ENCODE measurements around the gene PEX10.

The PEX10 gene

DNA sequence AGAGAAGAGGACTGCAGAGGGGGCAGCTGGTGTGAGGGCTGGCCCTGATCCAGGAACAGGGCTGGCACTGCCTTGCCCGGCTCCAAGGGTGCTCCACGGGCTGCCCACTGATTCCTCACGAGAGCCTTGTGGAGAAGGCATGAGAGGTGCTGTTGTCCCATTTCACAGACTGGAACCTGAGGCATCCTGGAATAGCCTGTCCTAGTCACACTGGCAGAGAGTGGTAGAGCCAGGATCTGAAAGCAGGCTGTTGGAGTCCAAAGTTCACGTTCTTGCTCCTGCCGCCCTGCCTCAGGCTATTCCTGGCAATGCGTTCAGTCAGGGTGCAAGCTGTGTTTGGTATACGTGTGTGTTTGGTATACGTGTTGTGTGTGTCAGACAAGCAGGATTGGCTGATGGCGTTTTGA lies 18.9 kb downstream of the PEX10 start:
- TF ChIP-seq YY1 (IDR thresholded peaks at IDR 0.05; ENCODE audit: low read depth) (no peak), TCF12 (IDR thresholded peaks at IDR 0.05; ENCODE audit: low read depth) (no peak), ZBTB7A (IDR thresholded peaks at IDR 0.05; ENCODE audit: low read depth) (no peak), RAD21 (IDR thresholded peaks at IDR 0.05; ENCODE audit: low read depth) (no peak), CEBPB (IDR thresholded peaks at IDR 0.05) (no peak), NFIC (IDR thresholded peaks at IDR 0.05) (no peak)
- TF ChIP-seq, protein P1, sequence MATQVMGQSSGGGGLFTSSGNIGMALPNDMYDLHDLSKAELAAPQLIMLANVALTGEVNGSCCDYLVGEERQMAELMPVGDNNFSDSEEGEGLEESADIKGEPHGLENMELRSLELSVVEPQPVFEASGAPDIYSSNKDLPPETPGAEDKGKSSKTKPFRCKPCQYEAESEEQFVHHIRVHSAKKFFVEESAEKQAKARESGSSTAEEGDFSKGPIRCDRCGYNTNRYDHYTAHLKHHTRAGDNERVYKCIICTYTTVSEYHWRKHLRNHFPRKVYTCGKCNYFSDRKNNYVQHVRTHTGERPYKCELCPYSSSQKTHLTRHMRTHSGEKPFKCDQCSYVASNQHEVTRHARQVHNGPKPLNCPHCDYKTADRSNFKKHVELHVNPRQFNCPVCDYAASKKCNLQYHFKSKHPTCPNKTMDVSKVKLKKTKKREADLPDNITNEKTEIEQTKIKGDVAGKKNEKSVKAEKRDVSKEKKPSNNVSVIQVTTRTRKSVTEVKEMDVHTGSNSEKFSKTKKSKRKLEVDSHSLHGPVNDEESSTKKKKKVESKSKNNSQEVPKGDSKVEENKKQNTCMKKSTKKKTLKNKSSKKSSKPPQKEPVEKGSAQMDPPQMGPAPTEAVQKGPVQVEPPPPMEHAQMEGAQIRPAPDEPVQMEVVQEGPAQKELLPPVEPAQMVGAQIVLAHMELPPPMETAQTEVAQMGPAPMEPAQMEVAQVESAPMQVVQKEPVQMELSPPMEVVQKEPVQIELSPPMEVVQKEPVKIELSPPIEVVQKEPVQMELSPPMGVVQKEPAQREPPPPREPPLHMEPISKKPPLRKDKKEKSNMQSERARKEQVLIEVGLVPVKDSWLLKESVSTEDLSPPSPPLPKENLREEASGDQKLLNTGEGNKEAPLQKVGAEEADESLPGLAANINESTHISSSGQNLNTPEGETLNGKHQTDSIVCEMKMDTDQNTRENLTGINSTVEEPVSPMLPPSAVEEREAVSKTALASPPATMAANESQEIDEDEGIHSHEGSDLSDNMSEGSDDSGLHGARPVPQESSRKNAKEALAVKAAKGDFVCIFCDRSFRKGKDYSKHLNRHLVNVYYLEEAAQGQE (IDR thresholded peaks at IDR 0.05; ENCODE audit: low read depth), result no peak

DNA sequence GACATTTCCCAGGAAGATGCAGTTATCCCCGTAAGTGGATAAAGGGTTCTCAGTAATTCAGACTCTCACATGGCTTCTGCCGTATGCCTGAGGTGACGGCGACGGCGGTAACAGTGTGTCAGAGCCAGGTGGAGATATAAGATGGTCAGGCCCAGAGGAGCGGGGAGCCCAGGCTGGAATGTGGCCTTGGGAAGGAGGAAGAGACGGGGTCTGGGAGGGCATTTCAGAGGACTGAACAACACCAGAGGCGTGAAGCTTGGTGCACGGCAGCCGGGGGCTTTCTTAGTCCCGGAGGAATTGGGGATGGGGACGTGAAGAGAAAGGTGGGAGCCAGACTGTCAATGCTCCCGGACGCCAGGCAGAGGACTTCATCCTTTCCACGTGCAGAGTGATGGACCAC lies 19.7 kb downstream of the PEX10 start:
- TF ChIP-seq, protein P2, sequence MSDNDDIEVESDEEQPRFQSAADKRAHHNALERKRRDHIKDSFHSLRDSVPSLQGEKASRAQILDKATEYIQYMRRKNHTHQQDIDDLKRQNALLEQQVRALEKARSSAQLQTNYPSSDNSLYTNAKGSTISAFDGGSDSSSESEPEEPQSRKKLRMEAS (IDR thresholded peaks at IDR 0.05), result no peak
- TF ChIP-seq TAF1 (IDR thresholded peaks at IDR 0.05; ENCODE audit: low read depth), result no peak
- TF ChIP-seq RAD21 (IDR thresholded peaks at IDR 0.05; ENCODE audit: low read depth), result no peak
- no peak for TF ChIP-seq CREB1 (IDR thresholded peaks at IDR 0.05; ENCODE audit: low read depth)
- no peak for TF ChIP-seq YY1 (IDR thresholded peaks at IDR 0.05; ENCODE audit: low read depth)
- TF ChIP-seq, protein P1 (IDR thresholded peaks at IDR 0.05; ENCODE audit: low read depth), result no peak
- TF ChIP-seq EP300 (IDR thresholded peaks at IDR 0.05; ENCODE audit: borderline replicate concordance), result no peak
- no peak for TF ChIP-seq ZBTB7A (IDR thresholded peaks at IDR 0.05; ENCODE audit: low read depth)
- no peak for TF ChIP-seq TEAD4 (IDR thresholded peaks at IDR 0.05)
- TF ChIP-seq, protein P3, sequence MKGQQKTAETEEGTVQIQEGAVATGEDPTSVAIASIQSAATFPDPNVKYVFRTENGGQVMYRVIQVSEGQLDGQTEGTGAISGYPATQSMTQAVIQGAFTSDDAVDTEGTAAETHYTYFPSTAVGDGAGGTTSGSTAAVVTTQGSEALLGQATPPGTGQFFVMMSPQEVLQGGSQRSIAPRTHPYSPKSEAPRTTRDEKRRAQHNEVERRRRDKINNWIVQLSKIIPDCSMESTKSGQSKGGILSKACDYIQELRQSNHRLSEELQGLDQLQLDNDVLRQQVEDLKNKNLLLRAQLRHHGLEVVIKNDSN (IDR thresholded peaks at IDR 0.05), result no peak
- no peak for TF ChIP-seq NFIC (IDR thresholded peaks at IDR 0.05)
- TF ChIP-seq FOXM1 (IDR thresholded peaks at IDR 0.05; ENCODE audit: borderline replicate concordance, low read depth), result no peak
- no peak for TF ChIP-seq TCF12 (IDR thresholded peaks at IDR 0.05; ENCODE audit: low read depth)
- TF ChIP-seq EGR1 (IDR thresholded peaks at IDR 0.05), result no peak

DNA sequence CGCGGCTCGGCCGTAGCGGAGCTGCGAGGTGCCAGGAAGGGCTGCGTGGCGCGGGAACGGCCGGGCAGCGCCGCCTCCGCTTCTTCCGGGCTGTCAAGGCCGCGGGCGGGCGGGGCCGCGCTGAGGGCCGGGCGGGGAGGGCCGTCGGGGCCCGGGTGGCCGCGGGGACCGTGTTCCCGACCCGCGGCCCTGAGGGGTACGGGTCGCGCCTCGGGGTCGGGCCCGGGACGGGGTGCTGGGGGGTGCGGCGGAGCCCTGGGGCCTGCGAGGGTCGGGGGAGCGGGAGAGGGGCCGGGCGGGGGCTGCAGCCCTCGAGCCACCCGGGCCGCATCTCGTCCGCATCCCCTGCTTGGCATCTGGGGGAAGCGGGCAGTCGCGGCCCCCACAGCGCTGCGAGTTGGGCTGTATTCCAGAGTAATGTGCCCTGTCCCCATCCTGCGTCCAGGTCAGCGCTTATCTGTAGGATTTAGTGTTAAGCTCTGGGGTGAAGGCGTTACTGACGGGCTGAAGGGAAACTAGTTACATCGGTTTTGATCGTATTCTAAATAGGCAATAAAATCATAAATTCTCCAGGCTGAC lies 20.3 kb downstream of the PEX10 start:
- TF ChIP-seq ZBTB7A (IDR thresholded peaks at IDR 0.05; ENCODE audit: low read depth) (no peak), CEBPB (IDR thresholded peaks at IDR 0.05) (no peak), TCF12 (IDR thresholded peaks at IDR 0.05; ENCODE audit: low read depth) (no peak), EGR1 (IDR thresholded peaks at IDR 0.05) (no peak)

DNA sequence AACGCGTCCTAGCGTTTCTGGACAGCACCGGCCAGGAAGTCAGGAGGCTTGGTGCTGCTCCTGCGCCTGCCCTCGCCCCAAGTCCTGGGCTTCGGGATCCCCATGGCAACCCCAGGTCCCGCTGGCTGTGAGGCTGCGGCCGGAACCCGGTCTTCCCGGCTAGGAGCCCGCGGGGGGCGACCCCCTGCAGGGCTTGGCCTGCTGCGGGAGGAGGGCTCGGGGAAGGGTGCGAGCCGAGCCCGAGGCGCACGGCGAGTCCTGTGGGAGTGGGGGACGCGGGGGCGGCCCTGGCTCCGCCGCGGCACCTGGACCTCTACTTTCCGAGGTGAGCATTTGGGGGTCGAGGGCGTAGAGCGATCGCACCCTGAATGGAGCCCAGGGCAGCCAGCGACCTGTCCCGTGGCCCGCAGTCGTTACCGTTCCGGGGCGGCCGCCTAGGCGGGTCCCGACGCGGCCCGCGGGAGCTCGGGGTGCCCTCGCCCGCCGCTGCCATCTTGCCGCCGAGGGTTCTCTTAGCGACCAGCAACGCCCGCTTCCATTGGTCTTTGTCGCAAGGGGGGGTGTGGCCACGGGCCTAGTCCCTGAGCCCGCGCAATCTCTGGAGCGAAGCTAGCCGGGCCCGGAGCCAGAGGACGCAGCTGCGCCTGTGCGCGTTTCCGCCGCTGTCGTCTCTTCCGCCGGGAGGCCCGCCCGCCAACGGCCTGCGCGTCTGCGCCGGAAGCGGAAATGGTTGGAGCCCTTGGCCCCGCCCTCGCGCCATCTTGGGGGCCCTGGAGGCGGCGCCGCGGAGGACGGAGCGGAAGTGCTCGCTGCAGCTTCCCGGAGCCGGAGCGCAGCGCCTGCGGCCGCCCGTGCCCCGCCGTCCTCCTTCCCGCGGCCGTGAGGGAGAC lies 21.1 kb downstream of the PEX10 start, which contains the start of the genes MORN1 and RER1:
Gene MORN1, minus strand, starts transcription at position 514 of the 890 bp plus-strand sequence. Its CDS starts 21 bp downstream, at position 493.
Gene RER1, plus strand, starts transcription at position 801 of the 890 bp plus-strand sequence. CDS start 3,950 bp downstream, outside the sequence.
- no peak for TF ChIP-seq CEBPB (IDR thresholded peaks at IDR 0.05)
- TF ChIP-seq EP300 (IDR thresholded peaks at IDR 0.05; ENCODE audit: borderline replicate concordance), result no peak
- TF ChIP-seq, protein P2 (IDR thresholded peaks at IDR 0.05), result peak; percentile 73
- peak; percentile 78 for TF ChIP-seq NFIC (IDR thresholded peaks at IDR 0.05)
- peak; percentile 91 for TF ChIP-seq YY1 (IDR thresholded peaks at IDR 0.05; ENCODE audit: low read depth)
- TF ChIP-seq CREB1 (IDR thresholded peaks at IDR 0.05; ENCODE audit: low read depth), result peak; percentile 76
- no peak for TF ChIP-seq RAD21 (IDR thresholded peaks at IDR 0.05; ENCODE audit: low read depth)
- TF ChIP-seq TAF1 (IDR thresholded peaks at IDR 0.05; ENCODE audit: low read depth), result peak; percentile 94
- no peak for TF ChIP-seq TEAD4 (IDR thresholded peaks at IDR 0.05)
- TF ChIP-seq, protein P1 (IDR thresholded peaks at IDR 0.05; ENCODE audit: low read depth), result peak; percentile 26; the same call in 1 of the 2 replicates
- TF ChIP-seq TCF12 (IDR thresholded peaks at IDR 0.05; ENCODE audit: low read depth), result peak; percentile 49; the same call in 1 of the 2 replicates
- TF ChIP-seq EGR1 (IDR thresholded peaks at IDR 0.05), result peak; percentile 58; the same call in 1 of the 2 replicates
- 0 out of 2 replicates have a peak, but pooled peaks have one; percentile 13 for TF ChIP-seq FOXM1 (IDR thresholded peaks at IDR 0.05; ENCODE audit: borderline replicate concordance, low read depth)
- peak; percentile 57; the same call in 1 of the 2 replicates for TF ChIP-seq ZBTB7A (IDR thresholded peaks at IDR 0.05; ENCODE audit: low read depth)
- TF ChIP-seq, protein P3 (IDR thresholded peaks at IDR 0.05), result 0 out of 2 replicates have a peak, but pooled peaks have one; percentile 22

Measured in Ishikawa (cell line).